Suprapubic skin (tissue), 4 donors: ENCODE results near the gene SLC12A1. TPM values are rescaled to one million over a fixed set of nuclear protein-coding genes. Genes with fewer than 3 reads are reported as not detected.

Experiments used
- DNase-seq, 2 donors: peaks; one replicate each; pipeline ENCODE4 v3.0.0-alpha.2; 2019; ENCODE audit warnings: low spot score in 2 of 2
- H3K27ac ChIP-seq: fragments of 200-600 bp; sonication (generic); one replicate; pipeline ENCODE4 v1.5.1; 2019
- H3K27me3 ChIP-seq: fragments of 200-600 bp; sonication (generic); one replicate; pipeline ENCODE4 v1.5.1; 2019
- H3K36me3 ChIP-seq: fragments of 200-600 bp; sonication (generic); one replicate; pipeline ENCODE4 v1.5.1; 2019
- H3K4me1 ChIP-seq: fragments of 200-600 bp; sonication (generic); one replicate; pipeline ENCODE4 v1.5.1; 2019
- H3K4me3 ChIP-seq: fragments of 200-600 bp; sonication (generic); one replicate; pipeline ENCODE4 v1.5.1; 2019; ENCODE audit warnings: mild to moderate bottlenecking
- H3K9me3 ChIP-seq: fragments of 200-600 bp; sonication (generic); one replicate; pipeline ENCODE4 v1.5.1; 2019
- CTCF ChIP-seq, 2 donors: fragments of 200-600 bp in 1 of 2; fragments of 450-650 bp in 1 of 2; sonication (generic) in 1 of 2; IDR thresholded peaks; one replicate each; pipeline ENCODE4 v1.5.1; 2016 to 2019; ENCODE audit warnings: antibody characterized with exemption in 2 of 2, mild to moderate bottlenecking in 1 of 2, moderate library complexity in 1 of 2
- EP300 ChIP-seq: sonication (generic); formaldehyde crosslinking; IDR thresholded peaks from one replicate; pipeline ENCODE4 v1.6.1; 2017; ENCODE audit warnings: antibody characterized with exemption
- POLR2A ChIP-seq, 2 donors: fragments of 450-650 bp; IDR thresholded peaks; one replicate each; pipeline ENCODE4 v1.6.1; 2017; ENCODE audit warnings: antibody characterized with exemption in 2 of 2, mild to moderate bottlenecking in 2 of 2, moderate library complexity in 2 of 2
- POLR2AphosphoS5 ChIP-seq, 3 donors: sonication (generic); formaldehyde crosslinking; IDR thresholded peaks; one replicate each; pipeline ENCODE4 v1.6.1; 2017; ENCODE audit warnings: antibody characterized with exemption in 3 of 3
- WGBS: methylation state at CpG from one replicate; pipeline ENCODE4 v1.1.5; 2018; 5-methylcytosine and 5-hydroxymethylcytosine counted together
- total RNA-seq, 4 donors: library from RNA; depleted of rRNA; stranded (reverse); fragments of >200 nt; gene quantifications; one replicate each; pipeline ENCODE4 v1.1.0, GENCODE V29; 2016

SLC12A1 gene
- total RNA-seq, 4 donors from 2014 or later, result not detected

- peak; percentile 90 to 92 for DNase-seq
- Histone ChIP-seq H3K9me3 (no peaks in the 10 kb centered on the region), H3K27me3 (no peaks in the 10 kb centered on the region), H3K27ac (peak within 1 kb of the TSS; percentile 96), H3K36me3 (peaks cover 22% of the 10 kb centered on the region), H3K4me1 (peaks cover 18% of the 10 kb centered on the region), H3K4me3 (peak within 1 kb of the TSS; percentile 87)
- WGBS, result 0% methylated on average over 17 of the region's 89 CpGs
- TF ChIP-seq CTCF (IDR thresholded peaks at IDR 0.05), result no peak
- TF ChIP-seq EP300, result no peak
- TF ChIP-seq POLR2AphosphoS5 (IDR thresholded peaks at IDR 0.05), result peak; percentile 50 to 86 (median 72)
- TF ChIP-seq POLR2A (IDR thresholded peaks at IDR 0.05), result peak; percentile 28 to 83
These were observed 125.0 kb downstream of the SLC12A1 start, which contains the start of gene DUT for GRCh38 chr15:48330855-48331795. Gene DUT, plus strand, starts transcription at chr15:48331429. Its CDS starts 87 bp downstream, at chr15:48331516.

GRCh38 chr15:48331796-48332641 lies 125.9 kb downstream of the SLC12A1 start:
- TF ChIP-seq POLR2A (IDR thresholded peaks at IDR 0.05) (no peak), EP300 (no peak), POLR2AphosphoS5 (IDR thresholded peaks at IDR 0.05) (no peak), CTCF (IDR thresholded peaks at IDR 0.05) (no peak)
- peak overlapping the region; percentile 96 for H3K27ac ChIP-seq
- no peaks in the 10 kb centered on the region for H3K9me3 ChIP-seq
- no peaks in the 10 kb centered on the region for H3K27me3 ChIP-seq
- H3K36me3 ChIP-seq, result peaks cover 31% of the 10 kb centered on the region
- peaks cover 18% of the 10 kb centered on the region for H3K4me1 ChIP-seq
- WGBS, result under 1% methylated on average over 29 of the region's 64 CpGs
- DNase-seq, result peak; percentile 83 to 86
- peak overlapping the region; percentile 87 for H3K4me3 ChIP-seq

- H3K4me1 ChIP-seq, result peaks cover 18% of the 10 kb centered on the region
- TF ChIP-seq CTCF (IDR thresholded peaks at IDR 0.05) (no peak), POLR2A (IDR thresholded peaks at IDR 0.05) (no peak), POLR2AphosphoS5 (IDR thresholded peaks at IDR 0.05) (no peak), EP300 (no peak)
- WGBS, result 46% methylated on average over 9 of the region's 9 CpGs
- peak overlapping the region; percentile 87 for H3K4me3 ChIP-seq
- no peaks in the 10 kb centered on the region for H3K27me3 ChIP-seq
- H3K36me3 ChIP-seq, result peaks cover 37% of the 10 kb centered on the region
- H3K27ac ChIP-seq, result no peak overlapping the region
- H3K9me3 ChIP-seq, result no peaks in the 10 kb centered on the region
- DNase-seq, result no peak
These were observed 126.5 kb downstream of the SLC12A1 start for GRCh38 chr15:48332642-48333034.

- WGBS, result 46% methylated on average over 4 of the region's 4 CpGs
These were observed 127.4 kb downstream of the SLC12A1 start for GRCh38 chr15:48333540-48333939.

More at GRCh38 chr15:48333540-48333939, 127.4 kb downstream of the SLC12A1 start:
- Histone ChIP-seq H3K4me3 (no peak overlapping the region), H3K9me3 (no peaks in the 10 kb centered on the region), H3K27ac (no peak overlapping the region), H3K27me3 (no peaks in the 10 kb centered on the region), H3K4me1 (peaks cover 18% of the 10 kb centered on the region), H3K36me3 (peaks cover 44% of the 10 kb centered on the region)
- no peak for TF ChIP-seq POLR2A (IDR thresholded peaks at IDR 0.05)
- no peak for TF ChIP-seq CTCF (IDR thresholded peaks at IDR 0.05)
- TF ChIP-seq EP300, result no peak
- TF ChIP-seq POLR2AphosphoS5 (IDR thresholded peaks at IDR 0.05), result no peak
- DNase-seq, result no peak
